ENCODE measurements around the gene PTPRN2.

Gene PTPRN2

DNA sequence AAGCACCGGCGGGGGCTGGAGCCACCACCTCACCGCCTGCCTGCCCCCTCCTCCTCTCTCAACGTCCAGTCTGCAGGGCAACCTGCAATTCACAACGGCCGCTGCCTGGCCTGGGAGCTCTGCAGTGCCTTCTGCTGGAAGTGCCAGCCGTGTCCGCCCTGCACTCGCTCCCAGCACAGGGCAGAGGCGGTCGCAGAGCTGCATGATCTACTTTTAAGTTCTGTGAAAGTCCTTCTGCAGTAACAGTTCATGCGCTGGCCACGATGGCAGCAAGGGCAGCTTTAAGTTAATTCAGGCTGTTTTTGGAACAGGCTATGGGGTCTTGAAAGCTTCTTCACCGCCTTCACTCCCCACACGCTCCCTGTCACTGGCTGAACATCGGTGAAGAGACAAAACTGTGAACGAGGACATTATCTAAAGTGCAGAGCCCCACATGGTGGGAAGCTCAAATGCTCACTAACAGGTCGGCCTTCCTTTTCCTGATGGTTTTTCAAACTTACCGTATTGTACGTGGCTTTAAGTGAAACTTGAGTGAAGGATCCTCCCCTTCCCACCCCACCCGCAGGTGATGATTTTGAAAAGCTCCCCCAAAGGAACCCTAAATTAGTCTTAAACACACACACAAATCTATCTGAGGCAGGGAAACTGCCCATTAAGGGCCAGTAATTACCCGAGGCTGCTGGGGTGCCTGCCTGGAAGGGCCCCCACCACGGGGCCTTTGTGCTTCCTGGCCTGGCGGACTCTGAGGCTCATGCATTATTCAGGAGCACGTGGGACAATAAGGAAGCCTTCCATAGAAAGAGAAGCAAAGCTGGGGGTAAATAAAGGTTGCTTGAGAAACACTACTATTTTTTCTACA, 746.5 kb downstream of the PTPRN2 start:
- no peak overlapping the region for H3K27ac Mint-ChIP-seq
- peaks cover 5% of the 10 kb centered on the region for H3K27me3 Mint-ChIP-seq
- H3K4me1 Mint-ChIP-seq (ENCODE audit: low read depth), result no peaks in the 10 kb centered on the region
- no peaks in the 10 kb centered on the region for H3K9me3 Mint-ChIP-seq
- H3K36me3 Mint-ChIP-seq (ENCODE audit: low read depth), result no peaks in the 10 kb centered on the region
- H3K4me3 Mint-ChIP-seq, result no peak overlapping the region

GRCh38 chr7:157840174-157840913, 747.3 kb downstream of the PTPRN2 start:
- no peaks in the 10 kb centered on the region for H3K36me3 Mint-ChIP-seq (ENCODE audit: low read depth)
- H3K4me3 Mint-ChIP-seq, result no peak overlapping the region
- H3K27ac Mint-ChIP-seq, result no peak overlapping the region
- H3K27me3 Mint-ChIP-seq, result peaks cover 6% of the 10 kb centered on the region
- H3K4me1 Mint-ChIP-seq (ENCODE audit: low read depth), result no peaks in the 10 kb centered on the region
- no peaks in the 10 kb centered on the region for H3K9me3 Mint-ChIP-seq

DNA sequence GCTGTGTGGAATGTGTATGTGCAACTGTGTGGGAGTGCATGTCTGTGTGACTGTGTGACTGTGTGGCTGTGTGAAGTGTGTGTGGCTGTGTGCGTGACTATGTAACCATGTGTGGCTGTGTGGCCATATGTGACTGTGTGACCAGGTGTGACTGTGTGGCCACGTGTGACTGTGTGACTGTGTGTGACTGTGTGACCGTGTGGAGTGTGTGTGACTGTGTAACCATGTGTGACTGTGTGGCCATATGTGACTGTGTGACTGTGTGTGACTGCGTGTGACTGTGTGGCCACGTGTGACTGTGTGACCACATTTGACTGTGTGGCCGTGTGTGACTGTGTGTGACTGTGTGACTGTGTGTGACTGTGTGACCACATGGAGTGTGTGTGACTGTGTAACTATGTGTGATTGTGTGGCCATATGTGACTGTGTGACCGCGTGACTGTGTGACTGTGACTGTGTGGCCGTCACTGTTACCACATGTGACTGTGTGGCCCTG, 747.9 kb downstream of the PTPRN2 start:
- Mint-ChIP-seq H3K36me3 (ENCODE audit: low read depth) (no peaks in the 10 kb centered on the region), H3K4me3 (no peak overlapping the region), H3K27me3 (peaks cover 11% of the 10 kb centered on the region), H3K27ac (no peak overlapping the region), H3K4me1 (ENCODE audit: low read depth) (no peaks in the 10 kb centered on the region), H3K9me3 (no peaks in the 10 kb centered on the region)

- Mint-ChIP-seq H3K4me3 (no peak overlapping the region), H3K27ac (no peak overlapping the region), H3K4me1 (ENCODE audit: low read depth) (no peaks in the 10 kb centered on the region), H3K27me3 (peaks cover 11% of the 10 kb centered on the region), H3K9me3 (no peaks in the 10 kb centered on the region), H3K36me3 (ENCODE audit: low read depth) (no peaks in the 10 kb centered on the region)
Observed at GRCh38 chr7:157839226-157839625, 748.4 kb downstream of the PTPRN2 start.

- Mint-ChIP-seq H3K36me3 (ENCODE audit: low read depth) (no peaks in the 10 kb centered on the region), H3K27ac (no peak overlapping the region), H3K4me3 (no peak overlapping the region), H3K4me1 (ENCODE audit: low read depth) (no peaks in the 10 kb centered on the region), H3K9me3 (no peaks in the 10 kb centered on the region), H3K27me3 (peaks cover 7% of the 10 kb centered on the region)
Observed at GRCh38 chr7:157837561-157837960, 750.1 kb downstream of the PTPRN2 start.

DNA sequence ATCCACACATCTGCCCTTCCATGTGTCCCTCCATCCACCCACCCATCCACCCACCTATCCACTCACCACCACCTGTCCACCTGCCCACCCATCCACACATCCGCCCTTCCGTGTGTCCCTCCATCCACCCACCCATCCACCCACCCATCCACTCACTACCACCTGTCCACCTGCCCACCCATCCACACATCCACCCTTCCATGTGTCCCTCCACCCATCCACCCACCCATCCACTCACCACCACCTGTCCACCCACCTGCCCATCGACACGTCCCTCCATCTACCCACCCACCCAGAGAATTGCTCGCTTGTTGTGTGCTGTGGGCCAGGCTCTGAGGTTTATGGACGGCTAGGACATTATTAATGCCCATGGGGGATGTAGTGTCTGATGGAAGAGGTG, 750.6 kb downstream of the PTPRN2 start:
- H3K27ac Mint-ChIP-seq, result no peak overlapping the region
- no peak overlapping the region for H3K4me3 Mint-ChIP-seq

DNA sequence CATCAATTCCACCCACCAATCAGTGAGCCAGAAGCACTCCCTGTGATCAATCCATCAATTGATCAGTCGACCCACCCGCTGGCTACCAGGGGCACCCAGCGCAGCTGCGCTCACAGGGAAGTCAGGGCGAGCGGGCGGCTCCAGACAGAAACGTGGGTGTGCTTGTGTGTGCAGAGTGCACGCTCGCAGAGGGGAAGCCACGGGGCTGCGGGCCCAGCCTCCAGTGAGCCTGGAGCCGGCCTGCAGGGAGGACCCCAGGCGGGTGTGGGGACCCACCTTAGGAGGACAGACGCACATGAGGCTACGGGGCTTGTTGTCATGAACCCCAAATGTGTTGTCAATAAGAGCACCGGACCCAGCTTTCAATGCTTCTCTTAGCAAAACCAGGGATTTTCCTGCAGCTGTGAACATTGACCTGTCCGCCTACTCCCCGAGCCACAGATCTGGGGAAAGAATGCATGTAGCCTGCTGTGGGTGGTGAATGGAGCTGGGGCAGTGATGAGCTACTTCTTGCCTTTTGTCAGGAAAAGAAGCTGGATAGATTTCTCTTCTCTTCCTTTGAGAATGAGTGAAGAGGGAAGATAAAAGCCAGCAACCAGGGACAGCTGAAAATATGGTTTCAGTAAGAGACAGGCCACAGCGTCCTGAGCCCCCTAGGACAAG, 753.0 kb downstream of the PTPRN2 start:
- Mint-ChIP-seq H3K27me3 (peaks cover 7% of the 10 kb centered on the region), H3K4me3 (no peak overlapping the region), H3K27ac (no peak overlapping the region), H3K4me1 (ENCODE audit: low read depth) (no peaks in the 10 kb centered on the region), H3K9me3 (no peaks in the 10 kb centered on the region), H3K36me3 (ENCODE audit: low read depth) (no peaks in the 10 kb centered on the region)

More for the DNA sequence above, 750.6 kb downstream of the PTPRN2 start:
- H3K36me3 Mint-ChIP-seq (ENCODE audit: low read depth), result no peaks in the 10 kb centered on the region
- H3K4me1 Mint-ChIP-seq (ENCODE audit: low read depth), result no peaks in the 10 kb centered on the region
- no peaks in the 10 kb centered on the region for H3K9me3 Mint-ChIP-seq
- H3K27me3 Mint-ChIP-seq, result peaks cover 7% of the 10 kb centered on the region

- H3K4me3 Mint-ChIP-seq, result no peak overlapping the region
- no peaks in the 10 kb centered on the region for H3K36me3 Mint-ChIP-seq (ENCODE audit: low read depth)
- H3K4me1 Mint-ChIP-seq (ENCODE audit: low read depth), result no peaks in the 10 kb centered on the region
- no peaks in the 10 kb centered on the region for H3K9me3 Mint-ChIP-seq
- H3K27ac Mint-ChIP-seq, result no peak overlapping the region
- H3K27me3 Mint-ChIP-seq, result peaks cover 7% of the 10 kb centered on the region
Observed at GRCh38 chr7:157832866-157833607, 754.6 kb downstream of the PTPRN2 start.

- Mint-ChIP-seq H3K27me3 (peaks cover 7% of the 10 kb centered on the region), H3K4me3 (no peak overlapping the region), H3K9me3 (no peaks in the 10 kb centered on the region), H3K36me3 (ENCODE audit: low read depth) (no peaks in the 10 kb centered on the region), H3K4me1 (ENCODE audit: low read depth) (peaks cover 2% of the 10 kb centered on the region), H3K27ac (no peak overlapping the region)
Observed at GRCh38 chr7:157832421-157832820, 755.2 kb downstream of the PTPRN2 start.

GRCh38 chr7:157832006-157832405, 755.6 kb downstream of the PTPRN2 start:
- H3K27ac Mint-ChIP-seq, result no peak overlapping the region
- H3K36me3 Mint-ChIP-seq (ENCODE audit: low read depth), result no peaks in the 10 kb centered on the region
- H3K4me3 Mint-ChIP-seq, result no peak overlapping the region
- H3K4me1 Mint-ChIP-seq (ENCODE audit: low read depth), result peaks cover 7% of the 10 kb centered on the region
- no peaks in the 10 kb centered on the region for H3K9me3 Mint-ChIP-seq
- H3K27me3 Mint-ChIP-seq, result peaks cover 7% of the 10 kb centered on the region

DNA sequence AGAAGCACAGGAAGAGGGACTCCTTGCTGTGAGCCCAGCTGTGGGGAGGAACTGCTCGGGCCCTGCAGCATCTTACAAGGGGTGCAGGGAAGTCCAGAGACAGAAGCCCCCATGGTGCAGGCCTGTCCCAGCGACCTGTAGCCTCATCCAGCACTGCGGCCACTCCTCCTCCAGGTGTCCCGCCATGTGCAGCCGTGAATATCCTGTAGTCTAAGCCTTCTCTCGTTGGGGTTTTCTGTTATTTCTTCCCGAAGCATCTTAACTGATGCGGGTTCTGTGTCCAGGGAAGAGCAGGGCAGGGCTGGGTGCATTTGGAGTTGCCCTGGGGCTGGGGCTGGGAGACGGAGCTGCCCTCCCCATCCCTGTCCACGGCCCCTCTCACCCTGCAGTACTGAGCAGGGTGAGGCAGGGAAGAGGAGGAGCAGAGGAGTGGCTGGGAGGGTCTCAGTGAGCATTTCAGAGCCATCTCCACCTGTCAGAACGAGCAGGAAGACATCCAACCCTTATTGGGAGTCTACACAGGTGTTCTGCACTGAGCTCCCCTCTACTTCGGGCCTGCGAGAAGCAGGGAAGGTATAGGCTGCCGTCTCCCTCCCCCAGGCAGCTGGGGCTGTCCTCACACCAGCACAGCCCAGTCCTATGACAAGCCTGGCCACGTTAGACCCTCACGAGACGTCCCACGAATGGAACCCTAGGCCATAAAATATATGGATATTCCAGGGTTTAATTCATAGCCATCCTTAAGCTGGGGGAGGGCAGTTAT, 756.3 kb downstream of the PTPRN2 start:
- Mint-ChIP-seq H3K4me1 (ENCODE audit: low read depth) (peaks cover 9% of the 10 kb centered on the region), H3K27ac (no peak overlapping the region), H3K4me3 (no peak overlapping the region)

GRCh38 chr7:157830331-157830730, 757.3 kb downstream of the PTPRN2 start:
- Mint-ChIP-seq H3K4me3 (no peak overlapping the region), H3K27ac (no peak overlapping the region), H3K9me3 (no peaks in the 10 kb centered on the region), H3K36me3 (ENCODE audit: low read depth) (no peaks in the 10 kb centered on the region), H3K27me3 (peaks cover 5% of the 10 kb centered on the region), H3K4me1 (ENCODE audit: low read depth) (peaks cover 15% of the 10 kb centered on the region)

More for the DNA sequence above, 756.3 kb downstream of the PTPRN2 start:
- Mint-ChIP-seq H3K27me3 (peaks cover 7% of the 10 kb centered on the region), H3K36me3 (ENCODE audit: low read depth) (no peaks in the 10 kb centered on the region), H3K9me3 (no peaks in the 10 kb centered on the region)

GRCh38 chr7:157829491-157829890, 758.1 kb downstream of the PTPRN2 start:
- H3K4me1 Mint-ChIP-seq (ENCODE audit: low read depth), result peaks cover 20% of the 10 kb centered on the region
- no peak overlapping the region for H3K27ac Mint-ChIP-seq
- no peak overlapping the region for H3K4me3 Mint-ChIP-seq
- no peaks in the 10 kb centered on the region for H3K27me3 Mint-ChIP-seq
- no peaks in the 10 kb centered on the region for H3K9me3 Mint-ChIP-seq
- H3K36me3 Mint-ChIP-seq (ENCODE audit: low read depth), result no peaks in the 10 kb centered on the region

DNA sequence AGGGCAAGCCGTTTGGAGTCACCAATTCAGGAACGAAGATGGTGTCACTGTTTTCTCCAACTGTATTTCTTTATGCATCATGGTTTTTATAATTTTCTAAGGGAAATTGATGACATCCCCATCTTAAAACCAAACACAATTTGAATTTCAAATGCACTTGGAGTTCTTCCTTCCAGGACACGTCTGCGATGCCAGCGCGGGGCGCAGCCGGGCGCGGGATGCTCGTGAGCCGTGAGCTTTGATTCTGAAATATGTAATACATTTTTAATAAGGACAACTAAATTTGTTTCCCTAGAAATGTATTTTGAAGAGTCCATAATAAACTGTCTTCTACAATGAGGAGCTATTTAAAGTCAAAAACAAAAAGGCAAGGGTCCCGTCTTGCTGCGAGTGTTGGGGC, 758.7 kb downstream of the PTPRN2 start:
- peaks cover 20% of the 10 kb centered on the region for H3K4me1 Mint-ChIP-seq (ENCODE audit: low read depth)
- H3K27me3 Mint-ChIP-seq, result no peaks in the 10 kb centered on the region
- H3K27ac Mint-ChIP-seq, result no peak overlapping the region
- H3K9me3 Mint-ChIP-seq, result no peaks in the 10 kb centered on the region
- H3K4me3 Mint-ChIP-seq, result no peak overlapping the region
- H3K36me3 Mint-ChIP-seq (ENCODE audit: low read depth), result no peaks in the 10 kb centered on the region
